Measurements from ENCODE around the gene DEK. TPM values are rescaled to one million over a fixed set of nuclear protein-coding genes. Genes with fewer than 3 reads are reported as not detected.

The DEK gene
- total RNA-seq, 1 experiment from 2014 or later = 148 TPM

Other genes with a start within 250 kb of the DEK start
- not detected in 2 replicates for gene NHLRC1, start 141.9 kb downstream of the DEK start, total RNA-seq (2022)
- 8.7 and 11.1 TPM in 2 replicates for gene TPMT, start 109.5 kb downstream of the DEK start, total RNA-seq (2022)
- 21.2 and 22.3 TPM in 2 replicates for gene KDM1B, start 109.1 kb downstream of the DEK start, total RNA-seq (2022)
- 40.6 and 57.9 TPM in 2 replicates for gene RNF144B, start 122.8 kb upstream of the DEK start, total RNA-seq (2022)

Data from MCF 10A (cell line).